GM20000 (cell line): Measurements from ENCODE around the gene KCTD20.
A peak's percentile ranks its signal among the peaks of the same experiment; 100 is the strongest.

Experiments used
- DNase-seq: peaks from one replicate; pipeline ENCODE4 v3.0.0; 2012; ENCODE audit warnings: low spot score
- CTCF ChIP-seq: IDR thresholded peaks from 2 replicates; pipeline ENCODE4 v1.5.1; 2012; ENCODE audit warnings: mild to moderate bottlenecking, control low read depth; ENCODE audit errors: extremely low read depth, missing control alignments

The KCTD20 gene

GRCh38 chr6:36508532-36508931, 65.7 kb downstream of the KCTD20 start:
- TF ChIP-seq CTCF, result no peak
- no peak for DNase-seq

- no peak for TF ChIP-seq CTCF
- DNase-seq, result no peak
Measured at GRCh38 chr6:36510365-36510764, 67.6 kb downstream of the KCTD20 start.

GRCh38 chr6:36514554-36515456, 72.0 kb downstream of the KCTD20 start:
- DNase-seq, result peak; percentile 21
- no peak for TF ChIP-seq CTCF

GRCh38 chr6:36515844-36516243, 73.0 kb downstream of the KCTD20 start:
- no peak for TF ChIP-seq CTCF
- DNase-seq, result no peak

GRCh38 chr6:36516559-36516958, 73.8 kb downstream of the KCTD20 start:
- no peak for DNase-seq
- no peak for TF ChIP-seq CTCF

DNA sequence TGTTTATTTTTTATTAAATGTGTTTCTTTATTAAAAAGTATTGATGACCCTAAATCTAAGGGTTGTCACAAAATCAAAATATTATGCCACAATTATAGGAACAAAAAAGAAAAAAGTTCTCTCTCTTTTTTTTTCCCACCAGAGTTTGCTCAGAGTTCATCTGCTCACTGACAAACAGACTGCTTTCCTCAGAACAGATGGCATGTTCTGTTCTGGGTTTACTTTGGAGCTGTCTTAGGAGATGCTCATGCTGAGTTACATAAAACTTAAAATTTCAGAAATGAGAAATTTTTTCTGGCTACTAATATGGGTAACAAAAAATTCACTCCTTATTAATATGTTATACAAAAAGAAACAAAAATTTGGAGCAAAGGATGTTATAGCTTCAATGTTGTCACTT, 74.2 kb downstream of the KCTD20 start:
- DNase-seq, result no peak
- TF ChIP-seq CTCF, result no peak

GRCh38 chr6:36517408-36517807, 74.6 kb downstream of the KCTD20 start:
- DNase-seq, result no peak
- TF ChIP-seq CTCF, result no peak
